Fibroblast of skin of right biceps (primary cell): Measurements from ENCODE around the gene STATH.
"Not testable (repeated sequence)": the region's sequence is repeated elsewhere in the genome, so short reads cannot be mapped to it uniquely, and the experiment has no call there.

ENCODE experiments used
- DNase-seq: peaks from one replicate; pipeline ENCODE4 v3.0.0-alpha.2; 2013

Gene STATH, protein sequence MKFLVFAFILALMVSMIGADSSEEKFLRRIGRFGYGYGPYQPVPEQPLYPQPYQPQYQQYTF

DNA sequence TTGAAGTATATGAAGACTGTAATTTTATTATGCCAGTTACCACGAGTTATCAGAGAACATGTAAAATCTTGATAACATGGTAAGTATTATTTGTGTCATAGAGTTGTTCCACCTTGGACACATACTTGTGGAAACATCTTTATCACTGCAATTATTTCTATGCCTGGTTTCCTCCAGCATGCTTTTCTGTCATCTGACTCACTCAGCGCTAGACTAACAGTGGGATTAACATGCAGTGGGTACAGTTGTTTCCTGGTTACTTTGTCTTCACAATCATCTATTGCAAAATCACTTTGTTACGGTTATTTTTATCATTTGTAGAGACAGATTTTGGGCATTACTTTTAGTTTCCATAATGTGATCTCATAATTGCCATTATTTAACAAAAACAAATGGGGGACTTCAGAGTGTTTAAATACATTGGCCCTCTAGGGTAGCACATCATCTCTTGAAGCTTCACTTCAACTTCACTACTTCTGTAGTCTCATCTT is at the start of gene STATH:
STATH (plus strand) TSS at position 441 of the 491 bp plus-strand sequence. CDS start 2,472 bp downstream, outside the sequence.
- DNase-seq: no peak

DNA sequence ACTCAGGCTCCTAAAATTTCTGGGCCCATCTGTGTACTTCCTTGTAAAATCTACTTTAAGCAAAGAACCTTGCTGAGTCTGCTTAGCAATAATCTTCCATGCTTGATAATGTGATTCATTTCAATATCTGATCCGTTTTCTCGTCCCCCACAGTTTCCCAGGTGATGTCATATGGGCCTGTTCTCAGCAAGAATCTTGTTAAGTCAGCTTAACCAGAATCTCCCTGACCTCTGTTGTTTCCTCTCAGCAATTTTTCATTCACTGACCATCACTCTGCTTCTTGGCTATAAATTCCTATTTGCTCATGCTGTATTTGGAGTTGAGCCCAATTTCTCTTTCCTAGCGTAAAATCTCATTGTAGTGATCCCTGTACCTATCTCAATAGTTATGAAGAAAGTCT is 44.2 kb upstream of the STATH start:
- DNase-seq: peak; percentile 3

DNA sequence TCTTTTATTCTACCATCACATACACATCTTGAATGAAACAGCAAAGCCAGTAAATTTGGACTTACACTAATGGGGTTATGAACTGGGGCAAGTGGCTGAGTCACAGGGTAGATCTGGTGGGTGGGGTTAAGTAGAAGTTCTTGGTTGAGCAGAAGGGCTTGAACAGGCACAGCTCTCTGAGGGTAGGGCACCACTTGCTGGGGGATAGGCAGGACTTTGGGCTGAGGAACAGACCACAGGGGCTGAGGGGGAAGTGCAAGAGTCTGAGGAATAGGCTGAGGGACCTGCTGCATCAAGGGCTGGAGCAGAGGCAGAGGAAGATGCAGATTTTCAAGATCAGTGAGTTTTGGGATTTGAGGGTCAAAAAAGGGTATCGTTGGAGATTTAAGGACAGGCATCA is 38.6 kb upstream of the STATH start:
- DNase-seq: no peak

DNA sequence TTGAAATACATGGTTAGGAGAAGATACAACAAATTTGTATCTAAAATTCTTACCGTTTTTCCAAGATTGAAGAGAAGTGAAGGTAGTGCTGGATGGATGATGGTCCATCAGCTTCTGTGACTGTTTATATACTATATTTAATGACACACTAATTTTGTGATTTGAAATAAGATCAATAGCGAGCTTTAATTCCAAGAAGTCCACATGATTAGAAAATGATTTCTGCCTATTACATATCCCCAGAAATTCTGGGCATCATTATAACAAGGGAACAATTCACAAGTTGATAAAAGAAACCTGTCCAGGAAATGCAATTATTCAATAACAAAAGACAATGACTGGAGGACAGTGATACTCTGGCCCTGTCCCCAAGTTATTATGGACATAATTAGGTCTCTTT is 30.1 kb upstream of the STATH start, which contains the start of gene CSN2:
CSN2 (minus strand) TSS at position 101 of the 400 bp plus-strand sequence. CDS start 4,733 bp downstream, outside the sequence.
- DNase-seq: no peak

DNA sequence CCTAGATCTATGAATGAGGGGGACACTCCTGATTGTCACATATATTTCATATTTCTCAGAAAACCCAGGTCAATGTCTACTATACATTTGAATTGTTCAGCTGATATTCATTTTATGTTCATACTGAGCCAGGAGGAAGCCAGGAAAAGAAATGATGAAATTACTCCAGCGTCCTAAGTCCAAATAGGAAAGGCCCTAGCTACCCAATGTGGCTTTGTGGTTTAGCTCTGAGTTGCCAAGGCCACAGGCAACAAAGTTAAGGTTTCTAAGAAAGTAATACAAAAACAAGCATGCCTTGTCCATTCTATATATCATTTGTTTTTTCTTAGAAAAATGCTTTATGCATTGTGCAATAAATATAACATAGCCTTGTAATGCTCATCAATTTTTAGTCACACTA is 25.7 kb upstream of the STATH start:
- no peak for DNase-seq

DNA sequence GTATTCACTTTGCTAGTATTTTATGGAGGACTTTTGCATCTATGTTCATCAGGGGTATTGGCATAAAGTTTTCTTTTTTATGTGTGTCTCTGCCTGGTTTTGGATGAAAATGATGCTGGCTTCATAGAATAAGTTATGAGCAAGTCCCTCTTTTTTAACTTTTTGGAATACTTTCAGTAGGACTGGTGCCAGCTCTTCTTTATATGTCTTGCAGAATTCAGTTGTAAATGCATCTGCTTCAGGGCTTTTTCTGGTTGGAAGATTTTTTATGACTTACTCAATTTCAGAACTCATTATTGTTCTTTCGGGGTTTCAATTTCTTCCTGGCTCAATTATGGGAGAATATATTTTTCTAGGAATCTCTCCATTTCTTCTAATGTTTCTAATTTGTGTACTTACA is 21.1 kb upstream of the STATH start:
- no peak for DNase-seq

DNA sequence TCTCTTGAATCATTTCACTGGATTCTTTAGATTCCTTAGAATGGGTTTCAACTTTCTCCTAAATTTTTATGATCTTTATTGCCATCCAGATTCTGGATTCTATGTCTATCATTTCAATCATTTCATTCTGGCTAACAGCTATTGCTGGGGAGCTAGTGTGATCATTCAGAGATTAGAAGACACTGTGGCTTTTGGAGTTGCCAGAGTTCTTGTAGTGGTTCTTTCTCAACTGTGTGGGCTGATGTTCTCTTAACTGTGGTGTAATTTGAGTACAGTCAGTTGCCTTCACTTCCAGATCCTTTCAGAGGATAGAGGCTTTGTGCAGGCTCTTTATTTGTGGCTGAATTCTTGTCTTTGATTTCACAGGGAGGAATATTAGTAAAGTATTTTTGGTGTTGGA is 18.2 kb upstream of the STATH start:
- no peak for DNase-seq

DNA sequence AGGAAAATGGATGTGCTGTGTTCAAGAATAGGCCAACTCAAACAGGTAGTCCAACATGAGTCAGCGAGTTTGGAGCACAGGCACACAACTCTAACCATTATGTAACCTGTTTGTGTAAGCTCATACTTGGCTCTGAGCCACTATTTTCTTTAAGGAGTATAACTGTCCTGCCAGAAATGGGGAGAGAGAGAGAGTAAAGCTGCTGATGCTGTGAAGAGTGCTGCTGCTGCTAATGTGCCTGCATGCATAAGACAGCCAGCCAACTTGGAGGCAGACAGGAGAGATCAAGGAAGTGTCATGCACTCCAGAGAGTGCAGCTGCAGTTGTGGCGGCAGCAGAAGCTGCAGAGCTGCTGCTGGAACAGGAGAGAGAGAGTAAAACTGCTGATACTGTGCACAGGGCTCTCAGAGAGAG is 11.7 kb upstream of the STATH start:
- DNase-seq: peak; percentile 11

DNA sequence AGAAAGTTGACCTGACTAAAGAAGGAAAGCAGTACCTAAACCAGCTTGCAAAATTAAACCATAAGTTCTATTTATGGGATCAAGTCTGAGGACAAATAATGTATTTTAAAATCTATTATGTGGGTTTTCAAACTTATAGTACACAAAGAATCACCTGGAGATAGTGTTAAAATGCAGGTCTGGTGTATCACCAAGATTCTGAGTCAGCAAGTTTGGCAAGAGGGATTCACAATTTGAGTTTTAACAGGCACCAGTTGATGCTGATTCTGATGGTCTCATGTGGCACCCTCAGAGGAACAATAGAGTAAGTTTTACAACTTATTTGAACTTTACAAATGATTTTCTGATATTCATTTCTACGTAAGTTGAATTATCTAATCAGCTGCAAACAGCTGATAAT is 9.1 kb upstream of the STATH start:
- DNase-seq: no peak

DNA sequence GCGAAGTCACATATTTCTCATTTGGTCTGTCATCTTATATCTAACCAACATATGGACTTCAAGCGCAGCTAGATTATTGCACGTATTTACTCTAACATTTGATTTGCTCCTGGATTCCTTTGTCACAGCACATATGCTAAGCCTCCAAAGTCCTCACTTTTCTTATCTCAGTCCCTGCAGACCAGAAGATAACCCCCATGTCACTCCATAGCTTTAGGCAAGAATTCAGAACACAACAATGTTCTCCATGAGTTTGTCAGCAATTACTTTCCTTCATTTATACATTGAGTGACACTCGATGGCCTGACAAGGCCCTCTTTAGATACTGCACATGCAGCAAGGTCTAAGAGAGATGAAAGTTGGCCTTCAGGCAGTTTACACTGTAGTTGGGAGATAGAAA is 4.8 kb upstream of the STATH start:
- DNase-seq: no peak

DNA sequence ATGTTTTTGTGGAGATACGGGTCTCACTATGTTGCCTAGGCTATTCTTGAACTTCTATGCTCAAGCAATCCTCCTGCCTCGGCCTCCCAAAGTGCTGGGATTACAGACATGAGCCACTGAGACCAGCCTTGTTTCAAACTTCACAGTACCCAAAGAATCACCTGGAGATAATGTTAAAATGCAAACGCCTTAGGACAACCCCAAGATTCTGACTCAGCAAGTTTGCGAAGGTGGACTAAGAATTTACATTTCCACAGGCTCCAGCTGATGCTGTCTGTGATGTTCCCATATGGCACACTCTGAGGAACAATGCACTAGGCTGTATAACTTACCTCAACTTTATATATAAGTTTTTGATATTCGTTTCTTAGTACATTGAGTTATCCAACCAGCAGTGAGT is 984 bp upstream of the STATH start:
- DNase-seq: no peak

DNA sequence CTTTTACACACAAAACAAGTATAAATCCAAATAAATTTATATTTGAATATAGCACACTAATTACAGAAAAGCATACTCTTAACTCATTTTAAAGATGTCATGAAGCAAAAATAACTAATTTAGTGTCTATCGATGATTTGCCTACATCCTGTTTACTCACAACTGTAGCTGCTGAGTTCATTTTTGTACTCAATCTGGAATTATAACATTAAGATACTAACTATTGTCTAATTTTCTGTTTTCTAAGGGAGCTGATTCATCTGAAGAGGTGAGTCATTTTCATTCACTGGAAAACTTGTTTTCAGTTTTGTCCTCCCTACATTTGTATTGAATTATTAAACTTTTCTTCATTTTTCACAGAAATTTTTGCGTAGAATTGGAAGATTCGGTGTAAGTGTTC is 3.7 kb downstream of the STATH start:
- DNase-seq: no peak

DNA sequence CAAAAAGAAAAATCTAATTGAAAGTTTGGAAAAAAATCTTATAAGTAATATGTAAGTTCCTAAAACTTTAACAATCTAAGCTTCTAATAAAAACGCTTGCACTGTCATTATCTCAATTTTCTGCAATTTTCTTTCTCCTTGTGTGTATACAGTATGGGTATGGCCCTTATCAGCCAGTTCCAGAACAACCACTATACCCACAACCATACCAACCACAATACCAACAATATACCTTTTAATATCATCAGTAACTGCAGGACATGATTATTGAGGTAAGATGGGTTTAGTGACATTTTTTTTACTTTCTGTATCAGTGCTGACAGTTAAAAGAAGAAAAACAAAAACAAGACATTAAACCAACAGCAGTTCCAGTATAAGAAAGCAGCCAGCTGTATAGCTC is 4.9 kb downstream of the STATH start:
- DNase-seq: no peak

DNA sequence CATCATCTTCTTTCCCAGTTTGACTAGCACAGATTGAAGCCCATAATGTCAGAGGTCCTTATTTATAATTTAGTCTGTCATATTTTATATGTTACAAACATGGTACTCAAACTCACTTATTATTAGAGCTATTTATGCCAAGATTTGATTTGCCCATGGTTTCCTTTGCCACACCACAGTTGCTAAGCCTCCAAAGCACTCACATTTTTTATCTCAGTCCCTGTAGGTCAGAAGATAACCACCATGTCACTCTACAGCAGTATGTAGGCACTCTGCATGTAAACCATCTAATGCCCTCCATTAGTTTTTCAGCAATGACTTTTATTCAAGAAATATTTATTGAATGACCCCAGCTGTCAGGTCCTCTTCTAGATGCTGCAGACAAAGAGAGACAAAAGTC is 6.7 kb downstream of the STATH start:
- DNase-seq: no peak

DNA sequence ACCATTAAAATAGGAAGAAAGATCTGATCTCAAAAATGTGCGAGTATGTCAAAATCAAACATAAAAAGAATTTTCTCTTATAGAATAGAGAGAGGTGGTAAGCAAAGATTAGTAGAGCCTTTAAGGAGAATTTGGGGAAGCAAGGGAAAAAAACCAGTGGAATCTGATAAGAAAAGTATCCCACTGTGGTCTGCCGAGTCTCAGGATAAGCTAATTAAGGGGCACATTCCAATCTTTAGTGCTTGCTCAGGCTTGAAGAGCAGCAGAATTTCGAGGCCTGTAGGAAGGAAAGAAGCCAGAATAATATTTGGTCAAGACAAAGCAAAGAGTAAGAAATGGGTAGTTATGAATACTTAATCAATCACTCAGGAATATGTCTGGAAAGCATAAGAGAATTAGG is 13.0 kb downstream of the STATH start:
- DNase-seq: no peak

DNA sequence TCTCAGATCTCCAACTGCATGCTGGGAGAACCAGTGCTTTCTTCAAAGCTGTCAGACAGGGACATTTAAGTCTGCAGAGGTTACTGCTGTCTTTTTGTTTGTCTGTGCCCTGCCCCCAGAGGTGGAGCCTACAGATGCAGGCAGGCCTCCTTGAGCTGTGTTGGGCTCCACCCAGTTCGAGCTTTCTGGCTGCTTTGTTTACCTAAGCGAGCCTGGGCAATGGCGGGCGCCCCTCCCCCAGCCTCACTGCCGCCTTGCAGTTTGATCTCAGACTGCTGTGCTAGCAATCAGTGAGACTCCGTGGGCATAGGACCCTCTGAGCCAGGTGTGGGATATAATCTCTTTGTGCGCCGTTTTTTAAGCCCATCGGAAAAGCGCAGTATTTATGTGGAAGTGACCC is 23.2 kb downstream of the STATH start:
- not testable (repeated sequence) for DNase-seq

DNA sequence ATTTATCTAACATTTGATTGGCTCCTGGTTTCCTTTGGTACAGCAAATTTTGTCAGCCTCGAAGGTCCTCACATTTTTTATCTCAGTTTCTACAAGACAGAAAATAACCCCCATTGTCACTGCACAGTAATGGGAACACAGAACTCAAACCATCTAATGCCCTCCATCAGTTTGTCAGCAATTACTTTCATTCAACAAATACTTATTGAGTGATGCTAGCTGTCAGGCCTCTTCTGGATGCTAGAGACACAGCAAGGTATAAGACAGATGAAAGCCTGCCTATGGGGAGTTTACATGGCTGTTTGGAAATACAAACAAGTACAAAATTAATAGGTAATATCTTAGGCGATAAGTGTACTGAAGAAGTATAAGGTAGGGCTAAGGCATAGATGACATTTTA is 27.5 kb downstream of the STATH start:
- no peak for DNase-seq

DNA sequence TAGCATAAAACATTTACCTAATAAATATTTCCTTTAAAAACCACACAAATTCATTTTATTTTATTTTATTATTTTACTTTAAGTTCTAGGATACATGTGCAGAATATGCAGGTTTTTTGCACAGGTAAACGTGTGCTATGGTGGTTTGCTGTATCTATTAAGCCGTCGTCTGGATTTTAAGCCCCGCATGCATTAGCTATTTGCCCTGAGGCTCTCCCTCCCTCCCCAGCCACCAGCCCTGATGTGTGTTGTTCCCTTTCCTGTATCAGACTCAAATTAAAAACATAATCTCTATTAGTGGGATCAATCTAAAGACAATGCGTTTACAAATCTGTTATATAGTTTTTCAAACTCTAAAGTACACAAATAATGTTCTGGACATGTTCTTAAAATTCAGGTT is 31.2 kb downstream of the STATH start:
- DNase-seq: no peak

DNA sequence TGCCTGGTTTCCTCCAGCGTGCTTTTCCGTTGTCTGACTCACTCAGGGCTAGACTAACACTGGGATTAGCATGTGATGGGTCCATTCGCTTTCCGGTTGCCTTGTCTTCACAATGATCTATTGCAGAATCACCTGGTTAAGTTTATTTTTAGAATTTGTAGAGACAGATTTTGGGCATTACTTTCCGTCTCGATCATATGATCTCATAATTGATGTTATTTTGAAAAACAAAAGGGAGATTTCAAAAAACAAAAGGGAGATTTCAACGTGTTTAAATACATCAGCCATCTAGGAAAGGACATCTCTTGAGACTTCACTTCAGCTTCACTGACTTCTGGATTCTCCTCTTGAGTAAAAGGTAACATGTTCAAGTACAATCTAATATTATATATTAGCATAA is 32.4 kb downstream of the STATH start, which contains the start of gene HTN3:
HTN3 (plus strand) TSS at position 301 of the 400 bp plus-strand sequence. CDS start 2,282 bp downstream, outside the sequence.
- not testable (repeated sequence) for DNase-seq

DNA sequence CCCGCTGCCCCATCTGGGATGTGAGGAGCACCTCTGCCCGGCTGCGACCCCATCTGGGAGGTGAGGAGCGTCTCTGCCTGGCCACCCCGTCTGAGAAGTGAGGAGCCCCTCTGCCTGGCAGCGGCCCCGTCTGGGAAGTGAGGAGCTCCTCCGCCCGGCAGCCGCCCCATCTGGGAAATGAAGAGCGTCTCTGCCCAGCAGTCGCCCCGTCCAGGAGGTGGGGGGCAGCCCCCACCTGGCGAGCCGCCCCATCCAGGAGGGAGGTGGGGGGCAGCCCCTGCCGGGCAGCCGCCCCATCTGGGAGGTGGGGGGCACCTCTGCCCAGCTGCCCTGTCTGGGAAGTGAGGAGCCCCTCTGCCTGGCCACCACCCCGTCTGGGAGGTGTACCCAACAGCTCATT is 41.8 kb downstream of the STATH start:
- not testable (repeated sequence) for DNase-seq

DNA sequence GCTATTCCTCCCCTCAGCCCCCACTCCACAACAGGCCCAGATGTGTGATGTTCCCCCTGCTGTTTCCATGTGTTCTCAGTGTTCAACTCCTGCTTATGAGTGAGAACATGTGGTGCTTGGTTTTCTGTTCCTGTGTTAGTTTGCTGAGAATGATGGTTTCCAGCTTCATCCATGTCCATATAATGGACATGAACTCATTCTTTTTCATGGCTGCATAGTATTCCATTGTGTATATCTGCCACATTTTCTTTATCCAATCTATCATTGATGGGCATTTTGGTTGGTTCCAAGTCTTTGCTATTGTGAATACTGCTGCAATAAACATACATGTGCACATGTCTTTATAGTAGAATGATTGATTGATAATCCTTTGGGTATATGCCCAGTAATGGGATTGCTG is 44.2 kb downstream of the STATH start:
- DNase-seq: not testable (repeated sequence)

DNA sequence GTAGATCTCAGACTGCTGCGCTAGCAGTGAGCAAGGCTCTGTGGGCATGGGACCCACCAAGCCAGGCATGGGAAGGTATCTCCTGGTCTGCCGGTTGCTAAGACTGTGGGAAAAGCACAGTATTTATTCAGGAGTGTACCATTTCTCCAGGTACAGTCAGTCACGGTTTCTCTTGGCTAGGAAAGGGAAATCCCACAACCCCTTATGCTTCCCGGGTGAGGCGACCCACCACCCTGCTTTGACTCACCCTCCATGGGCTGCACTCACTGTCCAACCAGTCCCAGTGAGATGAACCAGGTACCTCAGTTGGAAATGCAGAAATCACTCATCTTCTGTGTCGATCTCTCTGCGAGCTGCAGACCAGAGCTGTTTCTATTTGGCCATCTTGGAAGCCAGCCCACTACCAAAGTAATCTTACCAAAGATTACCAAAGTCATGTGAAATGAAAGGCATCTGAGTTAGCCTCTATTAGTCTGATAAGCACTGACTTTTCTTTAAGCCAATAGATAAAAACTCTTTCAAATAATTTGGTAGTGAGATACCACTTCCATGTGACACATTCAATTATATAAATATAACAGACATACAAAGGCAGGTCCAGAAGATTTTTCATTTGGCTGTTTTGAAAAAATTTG is 46.0 kb downstream of the STATH start:
- DNase-seq: no peak

DNA sequence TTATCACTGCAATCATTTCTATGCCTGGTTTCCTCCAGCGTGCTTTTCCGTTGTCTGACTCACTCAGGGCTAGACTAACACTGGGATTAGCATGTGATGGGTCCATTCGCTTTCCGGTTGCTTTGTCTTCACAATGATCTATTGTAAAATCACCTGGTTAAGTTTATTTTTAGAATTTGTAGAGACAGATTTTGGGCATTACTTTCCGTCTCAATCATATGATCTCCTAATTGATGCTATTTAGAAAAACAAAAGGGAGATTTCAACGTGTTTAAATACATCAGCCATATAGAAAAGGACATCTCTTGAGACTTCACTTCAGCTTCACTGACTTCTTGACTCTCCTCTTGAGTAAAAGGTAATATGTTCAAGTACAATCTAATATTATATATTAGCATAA is 54.4 kb downstream of the STATH start, which contains the start of gene HTN1:
HTN1 (plus strand) TSS at position 301 of the 400 bp plus-strand sequence. CDS start 2,639 bp downstream, outside the sequence.
- DNase-seq: not testable (repeated sequence)
